Measurements from ENCODE around the gene CCDC192.

CCDC192 gene

DNA sequence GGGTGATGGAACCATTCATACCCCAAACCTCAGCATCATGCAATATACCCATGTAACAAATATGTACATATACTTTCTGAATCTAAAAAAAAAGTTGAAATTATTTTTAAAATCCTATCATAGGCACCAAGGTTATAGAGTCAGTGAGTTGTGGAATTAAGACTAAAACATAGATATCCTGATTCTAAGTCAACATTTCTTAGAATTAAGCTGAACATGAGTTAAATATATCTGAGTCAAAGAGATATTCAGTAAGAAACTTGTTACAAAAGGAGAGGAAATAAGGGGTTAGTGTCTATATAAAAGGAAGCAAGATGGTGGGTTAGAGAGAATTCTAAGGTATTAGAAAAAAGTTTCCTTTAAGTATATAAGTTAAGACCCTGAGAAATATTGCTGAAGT, 89.9 kb downstream of the CCDC192 start:
- H3K4me1 ChIP-seq (ENCODE audit: control insufficient read depth, insufficient read depth, low read length) = no peaks in the 10 kb centered on the region
- DNase-seq (ENCODE audit: low read depth) = no peak
- no peaks in the 10 kb centered on the region for H3K36me3 ChIP-seq (ENCODE audit: control insufficient read depth, insufficient read depth, low read length, severe bottlenecking)
- no peak overlapping the region for H3K4me3 ChIP-seq (ENCODE audit: low read length)
- H3K9ac ChIP-seq (ENCODE audit: low read length) = no peak overlapping the region
- H3K27me3 ChIP-seq (replicated peaks; ENCODE audit: control insufficient read depth, insufficient read depth, low read length) = no peaks in the 10 kb centered on the region
- peaks cover 18% of the 10 kb centered on the region for H3K9me3 ChIP-seq (ENCODE audit: control insufficient read depth, low read length)

DNA sequence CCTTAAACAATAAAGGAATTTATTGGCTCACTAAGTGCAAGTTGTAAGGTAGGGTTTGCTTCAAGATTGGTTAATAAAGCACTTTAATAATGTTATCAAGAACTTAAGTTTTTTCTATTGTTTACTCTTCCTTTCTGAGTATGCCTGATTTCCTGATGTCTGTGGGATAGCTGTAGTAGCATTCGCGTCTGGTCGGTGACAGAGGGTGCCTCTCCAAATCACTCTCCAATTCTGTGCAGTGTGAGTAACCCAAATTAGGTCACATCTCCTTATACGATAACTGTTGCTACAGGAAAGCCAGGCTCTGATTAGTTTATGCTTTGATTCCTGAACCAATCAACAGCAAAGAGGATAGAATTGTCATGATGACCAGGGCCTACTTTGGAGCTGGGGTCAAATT, 90.7 kb downstream of the CCDC192 start:
- Histone ChIP-seq H3K27me3 (replicated peaks; ENCODE audit: control insufficient read depth, insufficient read depth, low read length) (no peaks in the 10 kb centered on the region), H3K9me3 (ENCODE audit: control insufficient read depth, low read length) (peaks cover 18% of the 10 kb centered on the region), H3K9ac (ENCODE audit: low read length) (no peak overlapping the region), H3K36me3 (ENCODE audit: control insufficient read depth, insufficient read depth, low read length, severe bottlenecking) (no peaks in the 10 kb centered on the region), H3K4me3 (ENCODE audit: low read length) (no peak overlapping the region), H3K4me1 (ENCODE audit: control insufficient read depth, insufficient read depth, low read length) (no peaks in the 10 kb centered on the region)
- no peak for DNase-seq (ENCODE audit: low read depth)

DNA sequence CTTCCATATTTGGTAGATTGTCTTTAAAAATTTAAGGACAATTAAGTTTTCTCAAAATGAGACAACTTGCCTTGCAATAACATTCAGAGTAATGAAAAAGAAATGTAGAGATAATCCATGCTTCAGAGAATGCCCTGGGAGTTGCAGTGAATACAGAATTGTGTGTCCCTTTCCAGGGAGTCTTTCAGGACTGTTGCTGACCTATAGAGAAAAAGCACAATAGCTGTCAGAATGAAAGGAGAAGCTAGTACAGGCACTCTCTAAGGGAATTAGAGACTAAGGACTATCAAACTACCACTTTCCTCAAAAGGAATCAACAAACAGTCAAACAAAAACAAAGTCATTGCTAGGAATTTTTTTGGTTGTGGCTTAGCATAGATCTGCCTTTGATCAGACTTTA, 93.0 kb downstream of the CCDC192 start:
- no peak overlapping the region for H3K4me3 ChIP-seq (ENCODE audit: low read length)

DNA sequence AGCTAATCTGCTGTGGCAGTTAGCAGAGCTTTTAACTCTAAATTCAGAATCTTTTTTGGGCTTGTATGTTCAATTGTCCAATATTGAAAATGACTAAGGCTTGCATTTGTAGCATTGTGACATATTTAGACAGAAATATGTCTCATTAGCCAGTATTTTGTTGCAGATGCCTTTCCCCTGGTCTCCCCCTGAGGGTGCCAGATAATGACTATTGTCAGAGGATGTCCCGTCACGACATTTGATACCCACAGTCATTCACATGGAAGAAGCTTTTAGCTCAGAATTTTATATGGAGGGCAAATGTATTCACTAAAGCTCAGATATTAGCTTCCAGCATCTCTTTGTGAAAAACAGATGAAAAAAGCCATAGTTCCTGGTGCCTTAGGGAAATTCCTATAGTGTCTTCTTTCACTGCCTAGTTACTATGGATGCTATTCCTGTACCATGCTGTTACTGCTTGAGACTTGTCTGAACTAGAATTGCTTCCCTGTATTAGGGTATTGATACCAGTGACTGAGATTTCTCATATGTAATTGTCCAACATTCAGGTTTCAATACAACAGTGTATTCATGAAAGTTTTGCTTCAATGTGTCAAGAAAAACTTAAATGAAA, 96.2 kb downstream of the CCDC192 start:
- Histone ChIP-seq H3K36me3 (ENCODE audit: control insufficient read depth, insufficient read depth, low read length, severe bottlenecking) (no peaks in the 10 kb centered on the region), H3K9ac (ENCODE audit: low read length) (no peak overlapping the region), H3K4me1 (ENCODE audit: control insufficient read depth, insufficient read depth, low read length) (peaks cover 11% of the 10 kb centered on the region), H3K4me3 (ENCODE audit: low read length) (no peak overlapping the region), H3K9me3 (ENCODE audit: control insufficient read depth, low read length) (no peaks in the 10 kb centered on the region), H3K27me3 (replicated peaks; ENCODE audit: control insufficient read depth, insufficient read depth, low read length) (no peaks in the 10 kb centered on the region)
- DNase-seq (ENCODE audit: low read depth) = no peak

More for the DNA sequence above, 93.0 kb downstream of the CCDC192 start:
- peaks cover 10% of the 10 kb centered on the region for H3K9me3 ChIP-seq (ENCODE audit: control insufficient read depth, low read length)
- no peaks in the 10 kb centered on the region for H3K36me3 ChIP-seq (ENCODE audit: control insufficient read depth, insufficient read depth, low read length, severe bottlenecking)
- H3K4me1 ChIP-seq (ENCODE audit: control insufficient read depth, insufficient read depth, low read length) = peaks cover 4% of the 10 kb centered on the region
- DNase-seq (ENCODE audit: low read depth) = no peak
- H3K9ac ChIP-seq (ENCODE audit: low read length) = no peak overlapping the region
- H3K27me3 ChIP-seq (replicated peaks; ENCODE audit: control insufficient read depth, insufficient read depth, low read length) = no peaks in the 10 kb centered on the region

DNA sequence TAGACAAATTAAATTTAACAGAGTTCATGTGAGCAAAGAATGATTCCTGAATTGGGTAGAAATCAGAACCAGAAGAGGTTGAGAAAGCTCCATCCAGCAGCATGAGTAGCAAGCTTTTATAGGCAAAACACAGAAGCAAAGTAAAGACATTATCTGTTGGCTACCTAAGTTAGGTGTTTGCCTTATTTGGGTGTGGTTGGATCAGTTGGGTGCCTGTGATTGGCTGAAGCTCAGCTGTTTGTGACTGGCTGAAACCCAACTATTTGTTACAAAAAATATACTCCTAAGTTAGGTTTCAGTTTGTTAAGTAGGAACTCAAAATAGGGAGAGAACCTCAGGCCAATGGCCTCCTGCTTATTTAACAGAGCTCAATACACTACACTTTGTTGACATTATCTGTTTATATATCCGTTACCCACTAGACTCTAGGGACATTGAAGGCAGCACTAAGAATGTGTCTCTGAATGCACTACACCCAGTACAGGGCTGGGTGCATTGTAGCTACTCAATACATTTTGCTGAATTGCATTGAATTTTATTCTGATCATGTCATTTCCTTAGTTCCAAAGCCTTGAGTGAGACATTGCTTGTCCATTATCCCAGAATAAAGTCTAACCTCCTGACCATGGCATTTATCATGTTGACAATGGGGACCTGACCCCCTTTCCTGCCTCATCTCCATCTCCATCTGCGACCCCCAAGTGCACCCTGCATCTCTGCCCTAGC, 98.7 kb downstream of the CCDC192 start:
- Histone ChIP-seq H3K4me1 (ENCODE audit: control insufficient read depth, insufficient read depth, low read length) (peaks cover 11% of the 10 kb centered on the region), H3K9me3 (ENCODE audit: control insufficient read depth, low read length) (no peaks in the 10 kb centered on the region), H3K27me3 (replicated peaks; ENCODE audit: control insufficient read depth, insufficient read depth, low read length) (no peaks in the 10 kb centered on the region), H3K36me3 (ENCODE audit: control insufficient read depth, insufficient read depth, low read length, severe bottlenecking) (no peaks in the 10 kb centered on the region), H3K9ac (ENCODE audit: low read length) (peak overlapping the region; percentile 23), H3K4me3 (ENCODE audit: low read length) (peak overlapping the region; percentile 52)
- peak; percentile 55 for DNase-seq (ENCODE audit: low read depth)

DNA sequence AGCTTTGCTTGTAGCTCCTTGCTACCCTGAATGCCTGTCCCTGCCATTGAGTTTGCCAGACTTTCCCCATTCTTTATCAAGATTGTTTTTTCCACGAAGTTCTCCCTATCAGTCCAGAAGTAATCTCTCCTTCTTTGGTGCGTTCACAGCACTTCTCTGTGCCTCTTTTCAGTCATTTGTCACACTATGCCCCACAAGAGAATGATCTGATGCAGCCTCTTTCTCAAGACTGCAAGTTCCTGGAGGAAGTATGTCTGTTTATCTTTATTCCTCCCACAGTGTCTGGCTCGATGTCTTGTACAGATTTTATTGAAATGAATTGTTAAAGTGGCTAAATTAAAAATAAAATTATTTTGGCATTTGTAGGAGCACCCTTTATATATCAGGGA, 99.3 kb downstream of the CCDC192 start:
- Histone ChIP-seq H3K4me1 (ENCODE audit: control insufficient read depth, insufficient read depth, low read length) (peaks cover 11% of the 10 kb centered on the region), H3K9me3 (ENCODE audit: control insufficient read depth, low read length) (no peaks in the 10 kb centered on the region), H3K4me3 (ENCODE audit: low read length) (peak overlapping the region; percentile 52), H3K9ac (ENCODE audit: low read length) (peak overlapping the region; percentile 23), H3K36me3 (ENCODE audit: control insufficient read depth, insufficient read depth, low read length, severe bottlenecking) (no peaks in the 10 kb centered on the region), H3K27me3 (replicated peaks; ENCODE audit: control insufficient read depth, insufficient read depth, low read length) (no peaks in the 10 kb centered on the region)
- DNase-seq (ENCODE audit: low read depth) = peak; percentile 47

DNA sequence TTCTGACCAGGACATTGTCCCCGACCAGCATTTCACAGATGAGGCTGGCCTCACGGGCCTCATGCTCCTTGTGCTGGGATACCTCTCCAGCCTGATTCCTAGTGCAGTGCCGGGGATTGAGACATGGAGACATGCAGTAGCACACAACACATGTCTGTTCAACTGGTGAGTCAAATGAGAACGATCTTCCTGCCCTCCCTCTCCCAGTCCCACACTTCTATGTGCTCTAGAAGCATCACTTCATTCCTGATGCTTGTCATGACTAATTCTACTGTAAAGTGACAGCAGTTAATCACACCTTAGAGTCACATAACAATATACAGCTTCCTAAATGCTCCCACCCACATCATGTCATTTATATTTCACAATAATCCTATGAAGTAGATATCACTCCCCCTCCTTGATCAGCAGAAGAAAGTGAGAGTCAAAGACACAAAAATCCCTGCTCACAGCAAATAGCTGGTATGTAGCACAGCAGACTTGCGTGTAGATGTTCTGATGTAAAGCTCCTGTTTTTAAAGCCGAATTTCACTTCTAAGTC, 101.8 kb downstream of the CCDC192 start:
- H3K27me3 ChIP-seq (replicated peaks; ENCODE audit: control insufficient read depth, insufficient read depth, low read length) = no peaks in the 10 kb centered on the region
- H3K4me1 ChIP-seq (ENCODE audit: control insufficient read depth, insufficient read depth, low read length) = peaks cover 7% of the 10 kb centered on the region
- H3K9me3 ChIP-seq (ENCODE audit: control insufficient read depth, low read length) = no peaks in the 10 kb centered on the region
- no peaks in the 10 kb centered on the region for H3K36me3 ChIP-seq (ENCODE audit: control insufficient read depth, insufficient read depth, low read length, severe bottlenecking)
- no peak for DNase-seq (ENCODE audit: low read depth)
- H3K4me3 ChIP-seq (ENCODE audit: low read length) = no peak overlapping the region
- H3K9ac ChIP-seq (ENCODE audit: low read length) = no peak overlapping the region

DNA sequence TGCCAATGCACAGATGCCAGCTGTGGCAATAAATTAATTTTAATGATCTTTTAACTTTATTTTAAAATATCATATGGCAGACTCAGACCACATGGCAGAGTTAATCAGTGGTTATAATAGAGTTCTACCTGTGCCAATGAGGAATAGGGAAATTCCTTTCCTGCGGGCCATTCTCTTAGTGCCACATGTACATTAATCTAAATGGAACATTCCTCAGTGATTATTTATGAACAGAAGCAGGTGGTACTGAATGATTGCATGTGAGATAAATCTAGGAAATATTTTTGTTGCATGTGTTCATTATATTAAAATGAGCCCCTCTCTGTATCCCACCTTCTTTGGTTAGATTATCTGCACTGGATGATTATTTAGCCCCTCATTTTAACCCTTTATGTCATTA, 102.3 kb downstream of the CCDC192 start:
- DNase-seq (ENCODE audit: low read depth) = no peak
- no peak overlapping the region for H3K4me3 ChIP-seq (ENCODE audit: low read length)
- H3K9ac ChIP-seq (ENCODE audit: low read length) = no peak overlapping the region
- H3K36me3 ChIP-seq (ENCODE audit: control insufficient read depth, insufficient read depth, low read length, severe bottlenecking) = no peaks in the 10 kb centered on the region
- H3K27me3 ChIP-seq (replicated peaks; ENCODE audit: control insufficient read depth, insufficient read depth, low read length) = no peaks in the 10 kb centered on the region
- peaks cover 7% of the 10 kb centered on the region for H3K4me1 ChIP-seq (ENCODE audit: control insufficient read depth, insufficient read depth, low read length)
- H3K9me3 ChIP-seq (ENCODE audit: control insufficient read depth, low read length) = no peaks in the 10 kb centered on the region

DNA sequence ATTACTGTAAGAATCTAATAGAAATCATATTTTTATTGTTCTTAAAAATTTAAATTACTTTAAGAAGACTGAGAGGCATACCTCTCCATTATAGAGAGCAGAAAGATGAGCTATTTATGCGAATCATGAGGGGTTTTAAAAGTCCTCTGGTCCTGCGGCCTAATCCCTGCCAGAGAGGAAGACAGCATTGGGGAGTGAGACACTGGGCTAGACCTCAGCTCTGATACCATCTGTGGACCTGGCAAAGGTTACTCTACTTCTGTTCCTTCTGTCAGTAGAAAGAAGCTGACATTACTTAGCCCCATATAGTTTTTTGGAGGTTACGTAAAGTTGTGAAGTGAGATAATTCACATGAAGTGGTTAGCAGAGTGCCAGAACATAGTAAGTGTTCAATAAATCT, 103.6 kb downstream of the CCDC192 start:
- no peaks in the 10 kb centered on the region for H3K27me3 ChIP-seq (replicated peaks; ENCODE audit: control insufficient read depth, insufficient read depth, low read length)
- H3K4me1 ChIP-seq (ENCODE audit: control insufficient read depth, insufficient read depth, low read length) = peaks cover 7% of the 10 kb centered on the region
- H3K36me3 ChIP-seq (ENCODE audit: control insufficient read depth, insufficient read depth, low read length, severe bottlenecking) = no peaks in the 10 kb centered on the region
- no peaks in the 10 kb centered on the region for H3K9me3 ChIP-seq (ENCODE audit: control insufficient read depth, low read length)
- no peak overlapping the region for H3K4me3 ChIP-seq (ENCODE audit: low read length)
- no peak for DNase-seq (ENCODE audit: low read depth)
- no peak overlapping the region for H3K9ac ChIP-seq (ENCODE audit: low read length)

DNA sequence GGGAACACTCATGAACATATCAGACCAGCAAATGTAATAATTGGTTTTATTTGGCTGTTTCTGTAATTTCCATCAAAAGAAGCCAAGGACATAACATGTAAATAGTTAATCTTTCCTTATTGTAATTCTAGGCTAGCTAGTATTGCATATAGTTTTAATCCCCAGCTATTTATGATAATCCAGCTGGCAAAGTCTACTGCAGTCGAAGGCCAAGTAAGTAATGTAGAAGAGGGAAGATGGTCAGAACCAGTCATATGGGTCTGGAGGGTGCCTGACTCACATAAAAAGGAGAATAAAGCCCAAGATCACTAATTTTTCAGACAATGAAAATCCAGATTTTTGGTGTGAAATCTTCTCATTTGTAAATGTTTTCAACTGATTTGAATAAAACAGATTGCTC, 106.3 kb downstream of the CCDC192 start:
- no peak overlapping the region for H3K4me3 ChIP-seq (ENCODE audit: low read length)
- DNase-seq (ENCODE audit: low read depth) = peak; percentile 15
- no peaks in the 10 kb centered on the region for H3K27me3 ChIP-seq (replicated peaks; ENCODE audit: control insufficient read depth, insufficient read depth, low read length)
- H3K4me1 ChIP-seq (ENCODE audit: control insufficient read depth, insufficient read depth, low read length) = peaks cover 21% of the 10 kb centered on the region
- no peak overlapping the region for H3K9ac ChIP-seq (ENCODE audit: low read length)
- H3K9me3 ChIP-seq (ENCODE audit: control insufficient read depth, low read length) = no peaks in the 10 kb centered on the region
- no peaks in the 10 kb centered on the region for H3K36me3 ChIP-seq (ENCODE audit: control insufficient read depth, insufficient read depth, low read length, severe bottlenecking)

DNA sequence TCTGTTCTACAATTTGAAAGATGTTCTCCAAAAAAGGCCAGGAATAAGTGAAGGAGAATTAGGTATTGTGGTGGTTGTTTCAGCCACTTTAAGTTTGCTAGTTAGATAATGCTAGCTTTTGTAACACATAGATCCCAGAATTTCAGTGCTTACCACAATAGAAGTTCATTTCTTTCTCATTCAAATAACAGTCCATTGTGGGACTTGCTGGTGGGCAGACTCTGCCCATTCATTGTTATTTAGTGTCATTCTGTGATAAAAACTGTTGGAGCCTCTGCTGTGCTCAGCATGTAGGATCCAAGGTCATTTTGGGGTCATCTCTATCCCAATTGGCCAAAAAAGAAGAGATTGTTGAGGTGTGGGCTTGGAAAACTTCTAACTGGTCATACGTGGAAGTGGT, 106.8 kb downstream of the CCDC192 start:
- DNase-seq (ENCODE audit: low read depth) = no peak
- Histone ChIP-seq H3K4me3 (ENCODE audit: low read length) (no peak overlapping the region), H3K27me3 (replicated peaks; ENCODE audit: control insufficient read depth, insufficient read depth, low read length) (no peaks in the 10 kb centered on the region), H3K9me3 (ENCODE audit: control insufficient read depth, low read length) (no peaks in the 10 kb centered on the region), H3K4me1 (ENCODE audit: control insufficient read depth, insufficient read depth, low read length) (peaks cover 22% of the 10 kb centered on the region), H3K9ac (ENCODE audit: low read length) (no peak overlapping the region), H3K36me3 (ENCODE audit: control insufficient read depth, insufficient read depth, low read length, severe bottlenecking) (no peaks in the 10 kb centered on the region)

Data from adipocyte (in vitro differentiated cells).